ENCODE measurements around the gene SLC25A29.
"Not testable (repeated sequence)": the region's sequence is repeated elsewhere in the genome, so short reads cannot be mapped to it uniquely, and the experiment has no call there.

SLC25A29 gene

DNA sequence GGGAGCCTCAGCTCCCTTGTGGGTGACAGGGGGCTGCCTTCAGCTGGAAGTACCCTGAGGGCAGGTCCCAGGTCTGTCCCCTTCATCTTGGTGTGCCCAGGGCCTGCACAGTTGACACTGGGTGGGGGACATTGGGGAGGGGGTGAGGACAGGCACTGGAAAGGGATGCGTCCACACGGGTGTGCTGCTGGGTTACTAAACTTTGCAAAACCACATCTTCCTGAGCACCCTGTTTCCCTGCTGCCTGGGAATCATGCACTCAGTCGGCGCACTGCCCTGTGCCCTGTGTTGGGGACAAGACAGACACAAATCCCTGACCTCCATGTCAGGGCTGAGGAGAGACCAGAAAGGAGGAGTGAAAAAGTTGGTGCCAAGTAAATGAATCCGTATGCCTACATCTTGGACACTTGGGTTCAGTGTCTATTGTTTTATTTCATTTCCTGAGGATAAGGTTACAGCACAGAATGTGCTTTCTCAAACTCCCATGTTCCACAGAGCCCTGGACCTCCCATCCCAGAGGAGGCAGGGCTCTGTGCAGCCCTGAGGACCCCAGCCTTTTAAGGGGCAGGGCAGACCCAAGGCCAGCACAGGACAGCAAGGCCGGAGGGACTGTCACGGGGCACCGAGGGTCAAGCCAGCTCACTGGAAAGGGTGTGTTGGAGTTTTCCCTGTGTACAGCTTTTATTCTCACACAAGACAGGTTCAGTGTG lies 2.9 kb upstream of the SLC25A29 start:
- DNase-seq = no peak

DNA sequence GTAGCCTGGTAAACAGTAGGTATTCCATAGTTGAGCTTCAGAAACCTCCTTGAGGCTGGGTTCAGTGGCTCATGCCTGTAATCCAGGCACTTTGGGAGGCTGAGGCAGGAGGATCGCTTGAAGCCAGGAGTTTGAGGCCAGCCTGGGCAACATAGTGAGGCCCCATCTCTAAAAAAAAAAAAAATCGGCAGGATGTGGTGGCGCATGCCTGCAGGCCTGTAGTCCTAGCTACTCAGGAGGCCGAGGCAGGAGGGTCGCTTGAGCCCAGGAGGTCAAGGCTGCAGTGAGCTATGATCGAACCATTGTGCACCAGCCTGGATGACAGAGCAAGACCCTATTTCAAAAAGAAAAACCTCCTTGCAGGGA lies 2.2 kb upstream of the SLC25A29 start:
- not testable (repeated sequence) for DNase-seq

DNA sequence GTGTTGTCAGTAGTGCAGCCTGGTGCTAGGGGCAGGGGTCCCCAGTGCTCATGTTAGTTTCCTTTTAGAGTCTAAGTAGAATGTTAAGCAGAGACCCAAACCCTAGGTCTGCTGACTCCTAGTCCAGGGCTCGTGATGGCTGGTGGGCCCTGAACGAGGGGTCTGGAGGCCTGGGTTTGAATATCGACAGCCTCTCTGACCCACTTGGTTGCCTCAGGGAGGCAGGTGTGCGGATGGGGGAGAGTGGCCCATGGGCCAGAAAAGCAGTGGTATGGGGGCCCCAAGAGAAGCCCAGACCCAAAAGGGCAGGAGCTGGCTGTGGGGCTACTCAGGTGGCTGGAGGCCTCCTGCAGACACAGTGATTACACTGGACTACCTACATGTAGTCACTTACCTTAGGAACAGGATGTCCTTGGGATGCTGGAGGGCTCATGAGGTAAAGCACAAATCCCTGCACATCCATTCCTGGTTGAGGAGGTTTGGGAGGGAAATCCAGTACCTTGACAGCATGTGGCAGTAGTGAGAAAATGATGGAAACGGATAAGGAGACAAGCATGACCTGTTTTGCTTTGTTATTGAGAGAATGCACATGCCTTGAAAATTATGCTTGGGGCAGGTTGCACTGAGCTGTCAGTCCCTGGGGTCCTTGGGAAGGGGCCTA lies 1.7 kb upstream of the SLC25A29 start:
- DNase-seq = no peak

DNA sequence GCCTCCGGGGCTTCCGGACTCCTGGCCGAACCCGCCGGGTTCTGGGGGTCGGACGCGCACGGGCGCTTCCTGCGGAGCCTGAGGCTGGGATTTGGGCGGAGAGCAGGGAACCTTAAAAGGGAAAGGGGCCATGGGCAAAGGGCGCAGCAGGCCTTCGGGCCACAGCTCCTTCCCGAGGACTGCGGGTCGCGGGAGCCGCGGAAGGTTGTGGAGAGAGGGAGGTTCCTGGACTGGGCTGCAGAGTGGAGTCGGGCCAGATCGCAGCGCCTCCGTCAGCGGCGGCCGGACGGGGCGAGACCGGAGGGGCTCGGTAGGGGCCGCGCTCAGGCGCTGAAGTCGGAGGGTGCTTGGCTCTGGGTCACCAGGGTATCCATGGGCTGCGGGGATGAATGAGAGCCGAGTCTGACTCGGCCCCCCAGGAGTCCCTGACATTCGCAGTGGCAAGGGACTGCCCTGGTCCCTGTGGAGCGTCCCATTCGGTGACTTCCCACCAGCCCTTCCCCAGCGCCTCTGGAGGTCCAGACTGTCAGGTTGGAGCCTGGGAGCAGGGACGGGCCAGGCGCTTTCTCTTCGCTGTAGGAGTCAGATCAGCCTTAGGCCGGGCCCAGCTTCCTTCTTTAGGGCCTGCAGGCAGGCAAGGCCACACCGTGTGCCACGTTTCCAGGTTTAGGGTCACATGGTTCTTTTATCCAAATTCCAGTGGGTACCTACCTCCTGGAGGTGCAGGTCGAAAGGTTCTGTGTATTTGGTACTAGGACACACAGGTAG lies 938 bp upstream of the SLC25A29 start:
- DNase-seq = no peak

DNA sequence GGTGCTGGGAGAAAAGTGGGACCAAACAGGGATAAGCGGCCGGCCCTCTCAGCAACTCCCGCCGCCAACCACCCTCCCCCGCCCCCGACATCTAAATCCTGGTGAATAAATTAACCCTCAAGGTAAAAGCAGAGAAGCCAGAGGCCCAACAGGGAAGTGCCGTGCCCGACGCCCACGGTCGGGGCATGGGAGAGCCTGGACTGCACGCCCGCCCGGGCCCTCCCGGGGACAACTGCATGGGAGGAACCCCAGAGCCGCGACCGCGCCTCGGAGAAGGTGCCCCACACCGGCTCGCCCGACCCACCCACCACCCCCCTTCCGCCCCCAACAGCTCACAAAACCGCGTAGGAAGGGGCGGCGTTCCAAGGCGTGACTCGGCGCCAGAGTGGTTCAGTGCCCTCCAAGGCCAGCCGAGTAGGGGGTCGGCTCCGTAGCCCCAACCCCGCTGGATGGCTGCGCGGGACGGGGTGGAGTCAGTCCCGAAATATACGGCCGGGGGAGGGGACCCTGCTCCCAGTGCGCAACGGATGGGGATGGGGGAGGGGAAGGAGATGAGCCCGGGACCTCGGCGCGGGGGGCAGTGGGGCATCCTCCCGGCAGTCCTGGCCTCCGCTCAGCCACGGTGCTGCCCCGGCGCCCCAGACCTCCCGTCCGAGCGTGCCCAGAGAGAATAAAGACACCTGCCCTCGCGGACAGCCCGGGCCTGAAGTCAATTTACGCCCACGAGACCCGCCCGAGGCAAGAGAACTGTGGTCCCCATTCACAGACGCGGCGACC lies 732 bp downstream of the SLC25A29 start:
- peak in 1 of 2 experiments; percentile 43 for DNase-seq

DNA sequence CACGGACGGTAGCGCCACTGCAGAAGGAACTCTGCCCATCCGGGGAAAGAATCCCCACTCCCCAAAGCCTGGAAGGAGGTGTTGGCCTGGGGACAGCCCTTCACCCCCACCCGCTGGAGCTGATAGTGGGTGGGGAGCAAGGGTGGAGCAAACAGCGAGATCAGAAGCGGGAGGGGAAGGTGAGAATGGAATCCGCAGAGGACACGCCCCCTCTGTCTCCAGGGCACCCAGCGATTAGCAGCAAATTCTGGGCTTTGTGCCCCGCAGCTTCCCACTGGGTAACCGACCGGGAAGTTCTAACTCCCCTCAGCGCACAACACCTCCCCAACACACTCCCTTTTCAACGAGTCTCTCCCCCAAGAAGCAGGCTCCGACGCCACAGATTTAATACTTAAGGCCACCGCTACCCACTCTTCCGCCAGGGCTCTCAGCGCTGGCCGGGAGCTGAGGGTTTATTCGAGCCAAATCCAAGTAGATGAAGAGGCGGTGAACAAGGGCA lies 1.4 kb downstream of the SLC25A29 start:
- DNase-seq = peak; percentile 17 to 29

DNA sequence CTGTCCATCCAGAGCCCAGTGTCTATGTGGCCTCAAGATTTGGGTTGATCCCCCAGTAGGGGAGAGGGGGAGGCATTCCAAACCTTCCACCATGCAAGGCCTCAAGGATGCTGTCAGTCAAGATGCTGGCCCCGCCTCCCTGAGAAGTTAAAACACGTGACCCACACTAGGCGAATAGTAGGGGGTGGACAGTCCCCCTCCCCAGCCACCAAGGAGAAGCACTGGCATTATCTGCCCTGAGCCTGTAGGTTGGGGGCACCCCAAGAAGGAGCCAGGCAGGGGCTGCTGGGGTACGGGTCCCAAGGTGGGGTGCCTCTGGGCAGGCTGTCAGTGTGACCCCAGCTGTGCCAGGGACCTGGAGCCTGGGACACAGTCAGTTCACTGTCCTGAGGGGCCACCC lies 2.3 kb downstream of the SLC25A29 start:
- DNase-seq = no peak

DNA sequence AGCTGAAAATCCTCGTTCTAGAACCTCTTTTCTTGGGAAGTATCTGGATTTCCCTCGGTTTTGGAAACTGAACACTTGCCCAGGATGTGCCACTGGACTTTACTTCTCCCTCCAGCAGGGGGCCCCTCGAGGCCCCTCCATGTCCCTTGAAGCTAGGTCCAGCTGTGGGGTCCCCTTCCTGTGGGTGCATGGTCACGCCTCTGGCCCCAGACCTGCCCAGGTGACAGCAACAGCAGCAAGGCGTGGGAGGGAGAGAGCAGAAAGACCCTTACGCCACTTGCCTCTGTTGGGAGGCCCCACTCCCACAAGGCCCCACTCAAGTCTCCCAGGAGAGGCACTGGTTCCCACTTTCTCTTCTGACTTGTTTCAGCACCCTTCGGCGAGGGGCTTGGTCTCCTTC lies 3.1 kb downstream of the SLC25A29 start:
- DNase-seq = no peak

DNA sequence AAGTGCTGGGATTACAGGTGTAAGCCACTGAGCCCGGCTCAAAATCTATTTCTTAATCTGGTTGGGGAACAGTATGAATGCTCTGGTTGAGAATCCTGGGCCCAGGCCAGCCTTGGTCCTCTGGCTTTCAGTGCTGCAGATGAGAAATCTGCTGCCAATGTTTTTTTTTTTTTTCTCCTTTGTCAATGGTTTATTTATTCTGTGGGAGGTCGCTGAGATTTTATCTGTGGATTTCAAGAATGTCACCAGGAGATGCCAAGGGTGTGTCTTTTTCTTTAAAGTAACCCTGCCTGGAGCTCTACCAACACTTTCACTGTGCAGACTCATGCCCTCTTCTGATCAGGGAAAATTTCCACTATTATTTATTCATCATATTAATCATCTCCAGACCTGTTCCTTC lies 3.6 kb downstream of the SLC25A29 start:
- DNase-seq = no peak

DNA sequence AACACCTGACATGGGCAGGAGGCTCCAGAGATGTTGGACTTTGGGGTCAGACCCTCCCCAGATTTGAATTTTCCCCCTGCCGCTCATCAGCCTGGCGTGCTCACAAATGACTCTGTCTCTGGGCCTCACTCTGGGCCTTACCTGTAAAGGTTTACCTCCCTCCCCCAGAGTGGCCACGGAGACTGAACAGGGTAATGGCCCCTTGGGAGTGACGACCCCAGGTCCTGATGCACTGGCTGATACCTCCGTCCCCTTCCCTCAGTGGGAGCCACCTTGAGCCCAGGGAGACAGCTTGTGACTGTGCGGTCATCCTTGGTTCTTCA lies 7.0 kb downstream of the SLC25A29 start:
- no peak for DNase-seq

DNA sequence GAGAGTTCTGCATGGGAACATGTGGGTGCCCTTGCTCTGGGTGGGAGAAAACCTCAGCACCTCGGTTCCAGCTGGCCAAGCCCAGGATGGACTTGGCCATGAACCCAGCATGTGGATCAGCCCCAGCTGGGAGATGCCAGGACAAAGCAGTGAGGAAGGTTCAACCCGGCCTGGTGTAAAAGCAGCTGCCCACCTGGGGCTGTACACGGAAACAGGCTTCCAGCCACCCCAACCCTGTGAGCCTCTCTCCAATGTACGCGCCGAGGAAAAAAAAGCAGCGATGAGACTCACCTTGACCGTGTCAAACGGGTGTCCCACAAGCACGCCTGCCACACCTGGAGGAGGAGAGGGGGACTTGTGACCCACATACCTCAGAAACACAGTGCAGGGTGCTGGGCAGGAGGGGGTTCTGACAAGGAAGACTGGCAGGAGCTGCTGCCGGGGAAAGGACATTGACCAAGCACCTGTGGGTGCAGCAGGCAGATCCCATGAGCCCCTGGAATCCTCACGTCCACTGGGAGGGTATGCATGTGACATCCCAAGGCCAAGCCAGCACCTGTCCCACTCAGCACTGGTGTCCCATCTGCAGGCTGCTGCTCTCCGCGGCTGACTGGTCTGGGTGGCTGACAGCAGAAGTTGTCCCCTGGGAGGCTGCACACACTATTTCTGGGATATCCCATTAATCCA lies 7.5 kb downstream of the SLC25A29 start:
- DNase-seq = no peak

DNA sequence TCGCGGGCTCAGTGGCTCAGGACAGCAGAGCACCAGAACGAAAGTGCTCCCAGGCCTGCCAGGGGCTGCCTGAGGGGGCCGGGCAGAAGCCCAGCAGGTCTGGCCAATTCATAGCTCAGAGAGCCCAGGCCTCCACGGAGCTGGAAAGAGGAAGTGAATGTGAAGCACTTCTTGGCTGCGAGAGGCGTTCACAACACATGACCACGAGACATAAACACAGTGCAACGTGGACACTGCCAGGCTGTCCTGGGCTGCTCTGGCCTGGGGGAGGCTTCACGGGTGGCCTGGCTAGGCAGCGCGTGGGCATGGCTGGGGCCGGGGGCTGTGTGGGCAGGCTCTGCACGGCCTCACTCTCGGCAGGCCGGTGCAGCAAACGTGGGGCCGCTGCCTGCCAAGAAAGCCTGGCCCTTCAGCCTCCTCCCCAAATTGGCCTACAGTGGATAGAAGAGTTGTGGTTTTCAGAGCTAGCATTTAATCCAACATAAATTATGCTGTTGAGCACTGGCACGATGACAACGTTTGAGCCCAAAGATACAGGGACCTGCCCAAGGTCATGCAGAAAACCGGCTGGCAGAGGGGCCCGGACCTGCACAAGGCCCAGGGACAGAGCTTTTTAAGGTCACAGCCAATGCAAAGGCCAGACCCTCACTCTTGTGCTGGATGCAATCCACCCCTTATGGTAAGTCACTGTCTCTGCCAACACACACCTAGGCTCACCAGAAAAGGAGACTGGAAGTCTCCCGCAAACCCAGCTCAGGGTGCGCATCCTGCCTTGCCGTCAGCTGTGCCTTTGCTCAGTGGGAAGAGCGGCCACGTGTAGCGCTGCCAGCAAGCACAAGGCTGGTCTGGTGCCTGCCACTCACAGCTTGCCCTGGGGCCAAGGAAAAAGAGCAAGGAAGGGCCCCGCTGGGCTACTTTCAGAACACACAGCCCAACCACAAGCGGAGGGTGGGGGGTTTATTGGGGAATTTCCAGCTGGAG lies 8.6 kb downstream of the SLC25A29 start:
- no peak for DNase-seq

DNA sequence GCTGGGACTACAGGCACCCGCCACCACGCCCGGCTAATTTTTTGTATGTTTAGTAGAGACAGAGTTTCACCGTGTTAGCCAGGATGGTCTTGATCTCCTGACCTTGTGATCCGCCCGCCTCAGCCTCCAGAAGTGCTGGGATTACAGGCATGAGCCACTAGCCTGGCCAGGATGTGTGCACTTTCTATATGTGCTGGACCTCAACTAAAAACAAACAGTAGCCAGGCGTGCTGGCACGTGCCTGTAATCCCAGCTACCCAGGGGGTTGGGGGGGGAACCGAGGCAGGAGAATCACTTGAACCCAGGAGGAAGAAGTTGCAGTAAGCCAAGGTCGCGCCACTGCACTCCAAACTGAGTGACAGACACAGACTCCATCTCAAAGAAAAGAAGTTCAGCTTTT lies 9.5 kb downstream of the SLC25A29 start:
- DNase-seq = not testable (repeated sequence)

DNA sequence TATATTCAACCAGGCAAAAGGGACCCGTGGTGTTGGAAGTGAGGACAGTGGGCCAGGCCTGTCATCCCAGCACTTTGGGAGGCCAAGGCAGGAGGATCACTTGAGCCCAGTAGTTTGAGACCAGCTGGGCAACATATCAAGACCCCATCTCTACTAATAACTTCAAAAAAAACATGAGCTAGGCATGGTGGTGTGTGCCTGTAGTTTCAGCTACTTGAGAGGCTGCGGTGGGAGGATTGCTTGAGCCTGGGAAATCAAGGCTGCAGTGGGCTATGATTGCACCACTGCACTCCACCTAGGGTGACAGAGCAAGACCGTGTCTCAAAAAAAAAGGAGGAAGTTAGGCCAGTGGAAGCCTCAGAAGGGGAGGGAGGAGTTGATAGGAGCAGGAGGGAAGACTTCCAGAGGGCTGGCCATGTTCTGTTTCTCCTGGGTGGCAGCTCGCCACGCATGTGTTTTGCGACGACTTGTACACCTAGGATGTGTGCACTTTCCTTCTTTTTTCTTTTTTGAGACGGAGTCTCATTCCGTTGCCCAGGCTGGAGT lies 10.1 kb downstream of the SLC25A29 start:
- no peak for DNase-seq

DNA sequence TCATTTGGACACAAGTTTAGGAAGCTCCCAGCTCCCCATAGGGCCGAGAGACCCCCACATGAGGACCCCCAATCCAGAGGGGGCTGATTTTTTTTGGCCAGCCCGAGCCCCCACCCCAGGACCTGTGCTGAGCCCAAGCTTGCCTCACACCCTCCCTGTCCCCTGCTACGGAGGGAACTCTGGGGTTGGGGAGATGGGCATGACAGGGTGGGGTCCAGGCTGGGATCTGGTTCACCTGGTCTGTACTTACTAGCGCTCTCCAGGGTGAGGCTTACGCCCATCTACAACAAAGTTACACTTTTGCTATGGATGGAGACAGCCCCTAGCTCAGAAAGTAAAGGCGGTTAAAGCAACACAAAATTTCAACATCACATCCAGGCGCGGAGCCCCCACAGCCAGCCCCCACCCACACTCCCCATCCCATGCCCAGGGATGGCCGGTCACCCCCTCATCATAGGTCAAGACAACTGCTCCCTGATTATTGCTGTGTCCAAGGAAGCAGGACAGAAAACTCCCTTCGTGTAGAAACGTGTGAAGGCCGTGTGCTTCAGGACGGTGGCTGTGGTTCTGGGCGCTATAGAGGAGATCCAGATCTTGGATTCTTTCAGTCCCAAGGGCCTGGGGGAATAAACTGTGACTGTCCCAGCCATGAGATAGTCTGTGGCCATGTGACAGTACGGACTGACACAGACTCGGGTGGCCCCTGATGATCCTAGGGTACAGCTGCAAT lies 10.7 kb downstream of the SLC25A29 start:
- DNase-seq = no peak

DNA sequence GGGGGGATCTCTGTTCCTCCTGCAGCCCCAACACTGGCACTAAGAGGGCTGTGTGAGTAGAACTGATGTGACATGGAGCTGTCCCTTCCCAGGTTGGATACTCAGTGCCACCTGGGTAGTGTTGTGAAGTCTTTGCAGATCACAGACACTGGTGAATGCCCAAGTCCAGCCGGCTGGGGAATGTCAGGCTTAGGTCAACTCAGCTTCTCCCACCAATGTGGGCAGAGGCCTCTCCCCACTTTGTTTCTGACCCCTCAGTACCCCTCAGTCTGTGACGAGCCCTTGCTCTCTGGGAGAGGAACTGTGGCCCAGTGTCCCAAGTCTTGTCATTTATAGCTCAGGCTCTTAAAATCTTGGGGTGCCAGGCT lies 11.3 kb downstream of the SLC25A29 start:
- no peak for DNase-seq

DNA sequence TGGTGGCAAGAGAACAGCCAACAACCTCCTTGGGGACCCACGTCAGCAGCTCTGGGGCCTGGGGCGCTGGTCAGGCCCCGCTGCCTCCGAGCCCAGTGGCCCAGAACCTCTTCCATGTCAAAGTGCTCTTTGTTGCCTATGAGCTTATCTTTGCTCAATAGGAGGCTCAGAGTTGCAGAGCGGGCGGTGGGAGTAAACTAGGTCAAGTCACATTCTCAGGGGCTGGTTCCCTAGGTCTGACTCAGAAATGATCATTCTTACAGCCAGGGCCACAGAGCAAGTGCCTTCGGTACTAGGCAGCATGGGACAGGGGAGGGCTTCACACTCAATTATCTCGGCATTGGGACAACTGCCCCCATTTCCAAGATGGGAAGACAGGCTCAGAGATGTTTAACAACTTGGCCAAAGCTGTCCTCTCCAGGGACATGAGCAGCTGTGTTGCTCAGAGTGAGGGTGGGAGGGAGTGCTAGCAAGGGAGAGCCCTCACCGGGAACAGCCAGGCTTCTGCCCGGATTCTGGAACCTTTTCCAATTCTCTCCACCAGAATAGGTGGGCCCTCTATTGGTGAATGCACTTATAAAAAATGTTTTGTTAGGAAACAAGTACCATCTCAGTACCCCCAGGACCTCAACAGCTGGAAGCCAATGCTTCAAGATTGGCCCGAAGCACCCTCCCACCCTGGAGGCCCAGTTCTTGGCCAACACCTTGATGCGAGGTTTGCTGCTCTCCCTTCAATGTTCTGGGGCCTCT lies 11.9 kb downstream of the SLC25A29 start:
- DNase-seq = no peak

DNA sequence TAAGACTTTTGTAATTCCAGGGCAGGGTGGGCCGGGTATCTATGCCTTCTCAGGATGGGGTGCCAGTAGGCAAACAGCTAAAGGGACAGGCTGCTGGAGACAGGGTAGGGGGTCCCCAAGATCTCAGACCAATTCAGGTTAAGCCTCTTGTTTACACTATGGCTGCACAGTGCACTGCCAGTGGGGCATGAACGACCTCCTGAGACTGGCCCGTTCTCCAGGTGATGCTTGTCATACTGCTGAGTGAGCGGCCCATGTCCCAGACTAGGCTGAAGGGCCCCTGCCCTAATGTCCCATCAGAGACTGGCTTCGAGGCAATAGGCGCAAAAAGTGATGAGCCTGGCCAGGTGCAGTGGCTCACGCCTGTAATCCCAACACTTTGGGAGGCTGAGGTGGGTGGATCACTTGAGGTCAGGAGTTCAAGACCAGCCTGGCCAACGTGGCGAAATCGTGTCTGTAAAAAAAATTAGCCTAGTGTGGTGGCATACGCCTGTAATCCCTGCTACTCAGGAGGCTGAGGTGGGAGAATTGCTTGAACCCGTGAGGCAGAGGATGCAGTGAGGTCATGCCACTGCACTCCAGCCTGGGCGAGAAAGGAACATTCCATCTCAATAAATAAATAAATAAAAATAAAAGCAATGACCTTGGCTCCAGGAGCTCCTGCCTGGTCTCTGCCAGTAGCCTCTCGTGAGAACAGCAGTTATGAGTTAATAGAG lies 12.6 kb downstream of the SLC25A29 start:
- DNase-seq = no peak

Data from NCI-H187 (cell line).